Urothelium cell line (cell line): Measurements from ENCODE around the gene NTSR1.

ENCODE experiments used
- DNase-seq: peaks from one replicate; pipeline ENCODE4 v3.0.0; 2011; ENCODE audit warnings: low spot score, mixed read lengths
- FAIRE-seq: peaks from 2 replicates; lab custom pipeline; 2011; peaks lifted over from hg19 to GRCh38; lab: Jason Lieb, UNC

NTSR1 gene

GRCh38 chr20:62692801-62693523 is 15.7 kb upstream of the NTSR1 start:
- DNase-seq (no peak), FAIRE-seq (no peak)

- FAIRE-seq: no peak
- DNase-seq: no peak
These were observed 15.1 kb upstream of the NTSR1 start for GRCh38 chr20:62693524-62693922.

- FAIRE-seq (peak; percentile 53), DNase-seq (no peak)
These were observed 14.5 kb upstream of the NTSR1 start for GRCh38 chr20:62694106-62694505.

- DNase-seq (no peak), FAIRE-seq (no peak)
These were observed 13.8 kb upstream of the NTSR1 start for GRCh38 chr20:62694868-62695267.

- peak; percentile 81 for FAIRE-seq
These were observed 12.9 kb upstream of the NTSR1 start for GRCh38 chr20:62695448-62696414.

GRCh38 chr20:62696434-62696957 is 12.1 kb upstream of the NTSR1 start:
- DNase-seq (no peak), FAIRE-seq (no peak)

More at GRCh38 chr20:62695448-62696414, 12.9 kb upstream of the NTSR1 start:
- no peak for DNase-seq

GRCh38 chr20:62696989-62697388 is 11.6 kb upstream of the NTSR1 start:
- DNase-seq: no peak
- FAIRE-seq: no peak

GRCh38 chr20:62697468-62697912 is 11.1 kb upstream of the NTSR1 start:
- DNase-seq: no peak

GRCh38 chr20:62698231-62698630 is 10.4 kb upstream of the NTSR1 start:
- FAIRE-seq (no peak), DNase-seq (no peak)

More at GRCh38 chr20:62697468-62697912, 11.1 kb upstream of the NTSR1 start:
- no peak for FAIRE-seq

GRCh38 chr20:62699296-62699695 is 9.3 kb upstream of the NTSR1 start:
- no peak for DNase-seq

GRCh38 chr20:62699741-62700140 is 8.9 kb upstream of the NTSR1 start:
- no peak for FAIRE-seq
- DNase-seq: no peak

More at GRCh38 chr20:62699296-62699695, 9.3 kb upstream of the NTSR1 start:
- FAIRE-seq: no peak

- FAIRE-seq (no peak), DNase-seq (no peak)
These were observed 8.2 kb upstream of the NTSR1 start for GRCh38 chr20:62700261-62700930.

GRCh38 chr20:62701161-62702012 is 7.2 kb upstream of the NTSR1 start:
- no peak for FAIRE-seq

GRCh38 chr20:62702013-62702300 is 6.7 kb upstream of the NTSR1 start:
- FAIRE-seq (no peak), DNase-seq (no peak)

More at GRCh38 chr20:62701161-62702012, 7.2 kb upstream of the NTSR1 start:
- DNase-seq: no peak

GRCh38 chr20:62702895-62703852 is 5.5 kb upstream of the NTSR1 start:
- peak; percentile 73 for FAIRE-seq
- peak; percentile 94 for DNase-seq

GRCh38 chr20:62703853-62704228 is 4.8 kb upstream of the NTSR1 start:
- DNase-seq (no peak), FAIRE-seq (no peak)

- peak; percentile 98 for FAIRE-seq
These were observed 4.2 kb upstream of the NTSR1 start for GRCh38 chr20:62704341-62704948.

GRCh38 chr20:62705627-62706026 is 3.0 kb upstream of the NTSR1 start:
- peak; percentile 35 for FAIRE-seq

More at GRCh38 chr20:62704341-62704948, 4.2 kb upstream of the NTSR1 start:
- DNase-seq: peak; percentile 97

More at GRCh38 chr20:62705627-62706026, 3.0 kb upstream of the NTSR1 start:
- DNase-seq: no peak
